ENCODE measurements around the gene MAPKAPK2. TPM values are rescaled to one million over a fixed set of nuclear protein-coding genes. Genes with fewer than 3 reads are reported as not detected.

Gene MAPKAPK2
- total and polyA plus RNA-seq, 5 experiments from 2014 or later, result 1.3 to 55.8 (median 2.5) TPM

DNA sequence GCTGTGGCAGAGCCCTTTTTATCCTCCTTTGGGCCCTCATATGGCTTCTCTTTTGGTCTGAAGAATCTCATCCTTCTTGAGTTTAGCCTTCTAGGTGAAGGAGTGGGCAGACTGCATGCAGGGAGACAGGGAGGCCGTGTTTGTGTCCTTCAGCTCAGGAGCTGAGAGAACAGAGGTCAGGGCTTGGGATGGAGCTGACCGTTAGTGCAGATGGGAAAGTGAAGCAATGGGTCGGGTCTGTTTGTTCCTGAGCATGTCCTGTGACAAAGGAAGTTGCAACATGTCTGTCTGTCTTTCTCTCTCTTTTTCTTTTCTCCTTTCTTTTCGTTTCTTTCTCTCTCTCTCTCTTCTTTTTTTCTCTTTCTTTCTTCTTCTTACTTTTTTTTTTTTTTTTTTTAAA, 14.9 kb downstream of the MAPKAPK2 start:
- H3K36me3 Mint-ChIP-seq, result peaks cover 0 to 23% (median 11%) of the 10 kb centered on the region in 3 donors
- no peaks in the 10 kb centered on the region for H3K27me3 Mint-ChIP-seq
- H3K27ac Mint-ChIP-seq, result peak overlapping the region; percentile 4 to 90 (median 81)
- POLR2A ChIA-PET, result interaction anchor here (0.5 kb wide), 1 partner anchor 15 kb away, joined by 5 read pairs; no protein-coding TSS in a partner anchor
- no peak for ATAC-seq
- no peak for DNase-seq
- peaks cover 65 to 95% (median 92%) of the 10 kb centered on the region in 4 donors for H3K4me1 Mint-ChIP-seq
- H3K4me3 Mint-ChIP-seq, result peak overlapping the region in 1 of 10 donors; percentile 42
- H3K9me3 Mint-ChIP-seq, result no peaks in the 10 kb centered on the region

DNA sequence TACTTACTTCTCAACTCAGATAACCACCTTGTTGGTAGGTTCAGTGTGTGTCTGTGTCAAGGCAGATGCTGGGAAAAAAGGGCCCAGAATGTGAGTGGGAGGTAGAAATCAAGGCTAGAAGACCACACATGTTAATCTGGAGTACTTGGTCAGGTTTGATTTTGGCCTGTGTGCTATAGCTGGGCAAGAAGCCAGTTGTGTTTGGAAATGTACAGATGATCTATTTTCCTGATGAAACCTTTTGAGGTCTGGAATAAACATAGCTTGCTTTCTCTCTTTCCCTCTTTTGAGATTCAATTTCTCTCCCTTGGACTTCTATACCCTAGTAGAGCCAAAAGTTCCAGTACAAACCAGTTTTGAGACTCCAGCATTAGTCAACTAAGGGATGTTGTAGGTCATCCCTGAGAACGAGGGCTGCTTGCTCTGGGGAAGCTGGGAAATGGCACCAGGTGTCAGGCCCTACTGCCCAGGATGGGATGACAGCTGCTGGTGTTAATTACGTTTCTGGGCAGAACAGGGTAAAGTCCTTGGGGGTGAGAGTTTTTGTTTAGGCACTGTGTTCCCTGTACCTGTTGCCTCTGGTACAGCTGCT, 15.8 kb downstream of the MAPKAPK2 start:
- POLR2A ChIA-PET, result no interaction called here
- Mint-ChIP-seq H3K4me1 (peaks cover 65 to 95% (median 92%) of the 10 kb centered on the region in 4 donors), H3K9me3 (no peaks in the 10 kb centered on the region), H3K27ac (peak overlapping the region in 9 of 10 donors; percentile 24 to 88 (median 62)), H3K27me3 (no peaks in the 10 kb centered on the region), H3K36me3 (peaks cover 0 to 16% (median 11%) of the 10 kb centered on the region in 3 donors), H3K4me3 (no peak overlapping the region)
- DNase-seq, result no peak
- no peak for ATAC-seq

DNA sequence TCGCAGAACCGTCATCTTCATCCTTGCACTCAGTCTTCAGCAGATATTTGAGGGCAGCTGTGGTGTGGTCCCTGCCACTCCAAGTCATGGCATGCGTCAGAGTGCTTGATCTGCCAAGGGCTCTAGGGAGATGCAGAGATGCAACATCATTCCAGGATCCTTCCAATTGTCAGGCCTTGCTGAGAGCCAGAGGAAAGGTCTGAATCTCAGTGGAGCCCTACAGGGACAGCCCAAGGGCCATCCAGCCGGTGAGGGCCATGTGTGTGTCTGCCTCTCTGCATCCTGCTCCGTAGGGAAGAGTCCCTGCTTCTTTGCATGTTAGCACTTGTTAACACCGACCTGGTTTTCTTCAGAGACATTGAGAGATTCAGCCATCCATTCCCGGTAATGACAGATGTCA, 17.6 kb downstream of the MAPKAPK2 start:
- Mint-ChIP-seq H3K27ac (peak overlapping the region; percentile 6 to 95 (median 72)), H3K36me3 (peaks cover 0 to 8% (median 4%) of the 10 kb centered on the region in 3 donors), H3K4me1 (peaks cover 62 to 92% (median 91%) of the 10 kb centered on the region in 4 donors), H3K4me3 (no peak overlapping the region), H3K9me3 (no peaks in the 10 kb centered on the region), H3K27me3 (no peaks in the 10 kb centered on the region)
- DNase-seq (no peak), ATAC-seq (no peak)
- POLR2A ChIA-PET, result interaction anchor here (0.6 kb wide), 1 partner anchor 224 kb away, joined by 7 read pairs; no protein-coding TSS in a partner anchor

DNA sequence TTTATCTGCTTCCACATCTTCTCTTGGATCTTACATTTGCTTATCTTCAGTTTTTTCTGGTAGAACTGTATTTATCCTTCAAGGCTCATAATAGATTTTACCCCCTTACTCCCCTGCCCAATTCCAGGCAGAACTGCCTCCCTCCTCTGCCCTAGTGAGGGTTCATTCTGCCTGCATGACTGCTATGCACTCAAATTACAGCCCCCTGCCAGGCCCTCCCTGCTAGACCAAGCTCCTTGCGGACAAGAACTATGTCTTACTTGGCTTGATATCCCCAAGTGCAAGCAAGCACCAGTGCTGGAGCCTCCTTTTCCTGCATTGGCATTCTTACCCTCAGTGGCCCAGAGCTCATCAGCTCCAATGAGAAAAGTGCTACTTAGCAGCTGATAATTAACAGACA, 18.1 kb downstream of the MAPKAPK2 start:
- H3K4me3 Mint-ChIP-seq, result peak overlapping the region in 4 of 10 donors; percentile 0 to 77 (median 65)
- ATAC-seq (no peak), DNase-seq (no peak)
- no peaks in the 10 kb centered on the region for H3K9me3 Mint-ChIP-seq
- peak overlapping the region; percentile 6 to 95 (median 82) for H3K27ac Mint-ChIP-seq
- POLR2A ChIA-PET, result interaction anchor here (0.6 kb wide), 1 partner anchor 224 kb away, joined by 7 read pairs; no protein-coding TSS in a partner anchor
- no peaks in the 10 kb centered on the region for H3K27me3 Mint-ChIP-seq
- peaks cover 59 to 92% (median 91%) of the 10 kb centered on the region in 4 donors for H3K4me1 Mint-ChIP-seq
- peaks cover 0 to 3% (median 0%) of the 10 kb centered on the region in 3 donors for H3K36me3 Mint-ChIP-seq

DNA sequence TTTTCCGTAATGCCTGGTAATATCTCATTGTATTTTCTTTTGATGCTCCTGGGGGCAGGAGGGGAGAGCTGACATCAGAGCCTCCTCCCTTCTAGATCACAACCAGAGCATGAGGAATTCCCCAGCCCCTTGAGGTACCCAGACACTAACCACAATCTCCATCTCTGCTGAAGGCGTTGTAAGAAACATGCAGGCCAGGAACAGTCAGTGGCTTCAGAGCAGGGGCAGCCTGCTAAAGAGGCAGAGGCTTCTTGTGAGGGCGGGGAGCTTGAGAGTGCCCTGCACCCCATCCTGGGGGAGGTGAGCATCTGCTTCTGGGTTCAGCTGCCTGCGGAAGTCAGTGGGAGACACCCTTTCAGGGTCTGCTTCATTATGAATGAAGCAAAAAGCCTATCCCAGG, 19.0 kb downstream of the MAPKAPK2 start:
- ATAC-seq, result peak; percentile 91 to 93
- POLR2A ChIA-PET, result no interaction called here
- no peaks in the 10 kb centered on the region for H3K27me3 Mint-ChIP-seq
- H3K4me3 Mint-ChIP-seq, result peak overlapping the region; percentile 9 to 84 (median 60)
- no peaks in the 10 kb centered on the region for H3K9me3 Mint-ChIP-seq
- H3K36me3 Mint-ChIP-seq, result no peaks in the 10 kb centered on the region
- peaks cover 60 to 94% (median 92%) of the 10 kb centered on the region in 4 donors for H3K4me1 Mint-ChIP-seq
- peak overlapping the region; percentile 43 to 95 (median 90) for H3K27ac Mint-ChIP-seq
- DNase-seq, result peak; percentile 14 to 70 (median 56)

DNA sequence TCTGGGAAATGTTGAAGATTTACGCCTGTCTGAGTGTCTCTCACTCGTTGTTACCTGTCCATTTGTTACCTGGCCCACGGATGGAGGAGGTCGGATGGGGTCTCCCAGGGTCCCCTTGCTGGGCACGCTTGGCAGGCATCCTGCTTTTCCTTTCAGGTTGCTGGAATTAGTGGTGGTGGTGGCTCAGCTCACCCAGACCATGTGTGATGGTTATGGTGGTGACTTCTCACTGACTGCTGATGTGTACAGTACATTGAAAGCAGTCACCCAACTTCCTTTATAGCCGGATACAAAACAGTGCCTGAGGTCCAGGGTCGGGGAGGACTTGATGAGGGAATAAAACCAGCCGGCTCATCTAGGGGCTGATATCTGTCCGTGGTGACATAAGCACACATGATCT, 19.5 kb downstream of the MAPKAPK2 start:
- H3K4me1 Mint-ChIP-seq, result peaks cover 61 to 94% (median 92%) of the 10 kb centered on the region in 4 donors
- peak overlapping the region; percentile 43 to 95 (median 90) for H3K27ac Mint-ChIP-seq
- H3K27me3 Mint-ChIP-seq, result no peaks in the 10 kb centered on the region
- H3K9me3 Mint-ChIP-seq, result no peaks in the 10 kb centered on the region
- no peak for DNase-seq
- POLR2A ChIA-PET, result no interaction called here
- peak in 1 of 2 donors; percentile 18 for ATAC-seq
- peaks cover 0 to under 1% (median 0%) of the 10 kb centered on the region in 3 donors for H3K36me3 Mint-ChIP-seq
- peak overlapping the region; percentile 10 to 84 (median 60) for H3K4me3 Mint-ChIP-seq

DNA sequence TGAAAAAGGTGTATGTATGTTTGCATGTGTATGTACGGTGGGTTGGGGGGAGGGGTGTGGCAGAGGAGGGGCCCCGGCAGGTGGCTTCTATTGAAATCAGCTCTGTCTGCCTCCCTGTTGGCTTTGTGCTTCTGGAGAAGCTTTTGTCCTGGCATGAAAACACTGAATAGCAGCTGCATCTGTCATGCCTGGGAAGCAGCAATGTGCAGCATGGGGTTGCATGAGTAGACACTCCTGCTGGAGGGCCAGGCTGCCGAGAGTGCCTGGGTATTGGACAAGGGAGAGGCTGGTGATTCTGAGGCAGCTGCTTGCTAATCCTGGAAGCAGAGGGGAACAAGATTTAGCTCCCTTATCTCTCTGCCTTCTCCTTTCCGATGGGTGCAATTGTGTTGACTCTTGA, 20.5 kb downstream of the MAPKAPK2 start:
- Mint-ChIP-seq H3K36me3 (peaks cover 0 to 2% (median 0%) of the 10 kb centered on the region in 3 donors), H3K27me3 (no peaks in the 10 kb centered on the region), H3K4me3 (peak overlapping the region in 5 of 10 donors; percentile 5 to 46 (median 27)), H3K27ac (peak overlapping the region in 7 of 10 donors; percentile 13 to 93 (median 72)), H3K4me1 (peaks cover 62 to 95% (median 92%) of the 10 kb centered on the region in 4 donors), H3K9me3 (no peaks in the 10 kb centered on the region)
- no peak for DNase-seq
- POLR2A ChIA-PET, result interaction anchor here (1.2 kb wide), 1 partner anchor 202 kb away, joined by 3 read pairs; no protein-coding TSS in a partner anchor
- ATAC-seq, result no peak

DNA sequence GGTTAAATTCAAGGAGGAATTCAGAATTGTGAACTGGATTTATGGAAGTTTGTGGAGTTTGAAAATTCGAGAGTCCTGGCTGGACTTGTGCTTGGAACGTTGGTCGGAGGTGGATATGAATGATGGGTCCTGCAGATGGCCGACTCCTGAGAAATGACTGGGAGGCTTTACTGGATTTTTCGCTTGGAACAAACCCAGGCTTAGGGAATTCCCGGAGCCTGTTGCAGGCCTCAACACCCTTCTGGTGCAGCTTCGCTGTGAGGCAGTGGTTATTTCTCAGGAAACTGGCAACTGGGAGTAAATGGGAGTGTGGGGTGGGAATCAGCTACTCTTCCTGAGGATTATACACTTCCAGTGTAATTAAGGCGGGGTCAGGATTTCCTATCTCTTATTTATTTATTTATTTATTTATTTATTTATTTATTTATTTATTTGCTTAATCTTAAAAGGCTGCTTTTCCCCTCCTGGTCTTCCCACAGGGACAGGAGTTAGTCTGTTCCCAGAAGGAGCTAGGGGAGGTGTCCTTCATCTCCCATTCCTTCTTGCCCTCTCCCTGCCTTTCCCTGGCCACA, 21.1 kb downstream of the MAPKAPK2 start:
- peaks cover 0 to 2% (median 0%) of the 10 kb centered on the region in 3 donors for H3K36me3 Mint-ChIP-seq
- DNase-seq (no peak), ATAC-seq (no peak)
- no peaks in the 10 kb centered on the region for H3K9me3 Mint-ChIP-seq
- H3K27ac Mint-ChIP-seq, result peak overlapping the region in 5 of 10 donors; percentile 7 to 79 (median 47)
- H3K27me3 Mint-ChIP-seq, result no peaks in the 10 kb centered on the region
- POLR2A ChIA-PET, result interaction anchor here (1.2 kb wide), 1 partner anchor 201 kb away, joined by 3 read pairs; no protein-coding TSS in a partner anchor
- H3K4me3 Mint-ChIP-seq, result peak overlapping the region in 4 of 10 donors; percentile 5 to 46 (median 30)
- peaks cover 64 to 94% (median 93%) of the 10 kb centered on the region in 4 donors for H3K4me1 Mint-ChIP-seq

DNA sequence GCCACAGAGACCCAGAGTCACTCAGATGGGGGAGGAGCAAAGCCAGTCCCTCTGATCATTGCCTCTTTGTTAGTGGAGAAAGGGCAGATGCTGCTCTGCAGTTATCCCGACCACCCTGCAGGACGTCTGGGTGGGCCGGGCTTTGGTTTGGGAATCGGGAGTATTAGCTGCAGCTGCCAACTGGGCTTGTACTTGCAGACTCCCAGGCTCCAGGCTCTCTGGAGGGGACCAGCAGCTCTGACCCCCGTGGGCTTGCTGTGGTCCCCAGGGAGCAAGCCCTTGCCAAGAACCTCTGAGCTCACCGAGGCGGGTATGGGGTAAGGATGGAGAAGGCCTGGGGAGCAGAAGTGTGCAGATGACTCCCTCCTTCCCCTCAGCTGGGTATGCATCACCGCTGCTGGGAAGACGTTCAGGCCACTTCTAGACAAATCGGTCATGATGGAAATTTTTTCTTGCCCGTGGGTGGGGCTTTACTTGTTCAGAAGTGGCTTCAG, 21.6 kb downstream of the MAPKAPK2 start:
- Mint-ChIP-seq H3K4me3 (peak overlapping the region in 2 of 10 donors; percentile 35 to 70), H3K27me3 (no peaks in the 10 kb centered on the region), H3K27ac (peak overlapping the region in 4 of 10 donors; percentile 7 to 41 (median 22)), H3K36me3 (peaks cover 0 to 7% (median 0%) of the 10 kb centered on the region in 3 donors), H3K9me3 (no peaks in the 10 kb centered on the region), H3K4me1 (peaks cover 62 to 90% (median 88%) of the 10 kb centered on the region in 4 donors)
- DNase-seq, result no peak
- POLR2A ChIA-PET, result no interaction called here
- ATAC-seq, result no peak

DNA sequence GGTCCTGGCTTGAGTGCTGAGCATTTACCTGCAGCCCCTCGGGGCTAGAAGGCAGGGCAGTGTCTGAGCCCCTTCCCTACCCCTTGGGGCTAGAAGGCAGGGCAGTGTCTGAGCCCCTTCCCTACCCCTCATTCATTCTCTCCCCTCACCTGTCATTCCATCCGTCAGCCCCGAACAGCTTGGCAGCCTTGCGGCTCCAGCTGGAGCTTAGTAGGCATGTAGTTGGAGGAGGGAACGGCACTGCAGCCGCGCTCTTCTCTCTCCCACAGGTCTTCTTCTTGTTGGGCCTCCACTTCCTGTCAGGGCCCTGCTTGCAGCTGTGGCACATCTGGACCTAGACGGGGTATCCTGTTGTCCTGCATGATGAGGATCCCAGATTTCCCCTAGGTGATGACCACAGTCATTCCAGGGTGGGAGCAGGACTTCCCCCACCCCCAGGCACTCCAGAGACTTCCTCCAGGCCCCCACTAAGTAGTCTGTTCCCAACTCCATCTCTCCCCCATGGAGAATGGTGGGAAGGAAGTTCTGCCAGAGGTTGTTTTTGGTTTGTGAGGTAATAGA, 22.2 kb downstream of the MAPKAPK2 start:
- peaks cover 0 to 7% (median 0%) of the 10 kb centered on the region in 3 donors for H3K36me3 Mint-ChIP-seq
- no peak for DNase-seq
- no peaks in the 10 kb centered on the region for H3K27me3 Mint-ChIP-seq
- POLR2A ChIA-PET, result no interaction called here
- H3K27ac Mint-ChIP-seq, result peak overlapping the region in 6 of 10 donors; percentile 6 to 67 (median 40)
- ATAC-seq, result no peak
- no peaks in the 10 kb centered on the region for H3K9me3 Mint-ChIP-seq
- H3K4me1 Mint-ChIP-seq, result peaks cover 64 to 93% (median 90%) of the 10 kb centered on the region in 4 donors
- H3K4me3 Mint-ChIP-seq, result peak overlapping the region in 3 of 10 donors; percentile 35 to 70 (median 69)

DNA sequence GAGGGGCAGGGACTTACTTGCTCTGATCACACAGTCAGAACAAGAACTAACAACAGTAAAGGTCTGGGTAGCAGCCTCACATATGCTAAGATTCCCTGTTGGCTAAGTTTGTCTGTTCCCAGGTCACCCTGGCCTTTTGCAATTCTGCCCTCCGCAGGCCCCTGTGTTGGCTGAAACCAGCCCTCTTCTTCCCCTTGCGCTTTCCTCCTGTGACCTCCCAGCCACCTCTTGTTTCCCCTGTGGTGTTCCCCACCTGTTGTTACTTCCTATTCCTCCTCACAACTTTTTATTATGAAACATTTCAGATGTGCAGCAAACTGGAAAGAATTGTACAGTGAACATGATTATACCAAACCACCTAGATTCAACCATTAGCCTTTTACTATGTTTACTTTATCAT, 23.4 kb downstream of the MAPKAPK2 start:
- H3K4me3 Mint-ChIP-seq, result peak overlapping the region in 7 of 10 donors; percentile 7 to 68 (median 30)

DNA sequence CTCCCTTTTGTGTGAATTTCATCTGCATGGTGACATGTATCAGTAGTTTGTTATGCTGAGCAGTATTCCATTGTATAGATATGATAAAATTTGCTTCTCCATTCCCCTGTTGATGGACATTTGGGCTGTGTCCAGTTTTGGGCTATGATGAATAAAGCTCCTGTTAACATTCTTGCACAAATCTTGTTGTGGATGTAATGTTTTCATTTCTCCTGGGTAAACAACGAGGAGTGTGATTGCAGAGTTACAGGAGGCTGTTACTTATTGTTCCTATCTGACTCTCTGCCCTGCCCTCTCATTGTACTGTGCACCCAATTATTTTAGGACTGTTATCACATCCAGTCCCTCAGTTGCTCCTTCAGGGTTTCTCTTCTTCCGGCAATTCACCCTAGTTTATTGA, 24.2 kb downstream of the MAPKAPK2 start:
- POLR2A ChIA-PET, result no interaction called here
- ATAC-seq (no peak), DNase-seq (no peak)
- Mint-ChIP-seq H3K9me3 (no peaks in the 10 kb centered on the region), H3K4me3 (peak overlapping the region in 2 of 10 donors; percentile 3 to 7), H3K36me3 (peaks cover 0 to 7% (median 0%) of the 10 kb centered on the region in 3 donors), H3K27me3 (no peaks in the 10 kb centered on the region), H3K4me1 (peaks cover 58 to 92% (median 89%) of the 10 kb centered on the region in 4 donors), H3K27ac (peak overlapping the region in 1 of 10 donors; percentile 66)

More for the DNA sequence above, 23.4 kb downstream of the MAPKAPK2 start:
- ATAC-seq (no peak), DNase-seq (no peak)
- H3K36me3 Mint-ChIP-seq, result peaks cover 0 to 7% (median 0%) of the 10 kb centered on the region in 3 donors
- H3K27me3 Mint-ChIP-seq, result no peaks in the 10 kb centered on the region
- H3K27ac Mint-ChIP-seq, result peak overlapping the region in 5 of 10 donors; percentile 3 to 68 (median 34)
- POLR2A ChIA-PET, result no interaction called here
- H3K4me1 Mint-ChIP-seq, result peaks cover 61 to 92% (median 89%) of the 10 kb centered on the region in 4 donors
- H3K9me3 Mint-ChIP-seq, result no peaks in the 10 kb centered on the region

All from naive thymus-derived CD8-positive, alpha-beta T cell (primary cell).